Esophagus squamous epithelium (tissue), 5 donors: ENCODE results near the gene CATSPERB. TPM values are rescaled to one million over a fixed set of nuclear protein-coding genes. Genes with fewer than 3 reads are reported as not detected.
"Not testable (repeated sequence)": the region's sequence is repeated elsewhere in the genome, so short reads cannot be mapped to it uniquely, and the experiment has no call there.

ENCODE experiments used
- DNase-seq: peaks from one replicate; lab custom pipeline; 2025; lab: John Stamatoyannopoulos, UW
- H3K27ac ChIP-seq, 4 donors: fragments of 200-600 bp; sonication (generic); one replicate each; pipeline ENCODE4 v1.5.1; 2016 to 2019; ENCODE audit warnings: mild to moderate bottlenecking in 1 of 4
- H3K27me3 ChIP-seq, 4 donors: fragments of 200-600 bp; sonication (generic); 1 replicate in 3 of 4; 2 replicates in 1 of 4; pipeline versions ENCODE4 v1.5.1 to v1.6.0; 2017 to 2021; ENCODE audit warnings: antibody characterized with exemption in 1 of 4
- H3K36me3 ChIP-seq, 3 donors: fragments of 200-600 bp; sonication (generic); one replicate each; pipeline ENCODE4 v1.5.1; 2016 to 2019
- H3K4me1 ChIP-seq, 3 donors: fragments of 200-600 bp; sonication (generic); one replicate each; pipeline ENCODE4 v1.5.1; 2017 to 2019
- H3K4me3 ChIP-seq, 4 donors: fragments of 200-600 bp; sonication (generic); 1 replicate in 3 of 4; 2 replicates in 1 of 4; pipeline ENCODE4 v1.5.1; 2016 to 2019; ENCODE audit warnings: mild to moderate bottlenecking in 2 of 4, moderate library complexity in 1 of 4
- H3K9me3 ChIP-seq, 3 donors: fragments of 200-600 bp; sonication (generic); one replicate each; pipeline ENCODE4 v1.5.1; 2016 to 2019
- POLR2A ChIP-seq, 4 donors: fragments of 450-650 bp; IDR thresholded peaks; one replicate each; pipeline ENCODE4 v1.6.1; 2017; ENCODE audit warnings: antibody characterized with exemption in 4 of 4, mild to moderate bottlenecking in 4 of 4, moderate library complexity in 3 of 4
- WGBS, 2 donors: methylation state at CpG; one replicate each; pipeline ENCODE4 v1.1.5; 2018; 5-methylcytosine and 5-hydroxymethylcytosine counted together
- intact Hi-C: fragments of 100-400 bp; cut with DNase I; formaldehyde crosslinking; loops from one replicate; pipeline ENCODE4 v1.15.0; 2022
- total RNA-seq, 4 donors: library from RNA; depleted of rRNA; stranded (reverse); fragments of >200 nt; gene quantifications; one replicate each; pipeline ENCODE4 v1.1.0, GENCODE V29; 2016
- TF ChIP-seq, protein P1 (sequence below), 6 experiments: fragments of 450-650 bp in 4 of 6; fragments of 200-600 bp in 2 of 6; sonication (generic) in 2 of 6; IDR thresholded peaks; one replicate each; pipeline ENCODE4 v1.5.1; 2016 to 2019; ENCODE audit warnings: antibody characterized with exemption in 6 of 6, mild to moderate bottlenecking in 4 of 6, moderate library complexity in 4 of 6
- donor health status: DM: yes; HTN: yes; CAD: no.

Gene CATSPERB
- total RNA-seq, 4 donors from 2014 or later: 0.82 to 1.6 (median 0.99) TPM

DNA sequence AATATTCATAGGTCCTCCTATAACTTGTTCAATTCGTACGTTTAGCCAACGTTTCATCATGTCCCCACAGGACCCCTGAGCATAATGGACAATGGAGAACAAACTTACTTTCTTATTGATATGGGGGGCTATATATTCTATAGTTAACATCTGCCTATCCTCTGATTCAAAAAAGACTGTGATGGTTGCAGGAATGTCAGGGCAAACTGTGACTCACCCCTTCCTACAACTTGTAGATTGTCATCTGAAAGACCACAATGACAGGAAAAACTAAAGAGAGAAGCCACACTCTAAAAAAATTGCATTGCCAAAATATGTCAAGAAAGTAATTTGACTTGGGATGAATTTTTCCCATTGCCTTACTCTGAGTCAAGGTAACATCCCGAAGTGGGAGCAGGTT is 50.8 kb downstream of the CATSPERB start:
- whole genome bisulfite sequencing, 2 donors: 85 to 92% methylated on average over 4 of the region's 4 CpGs
- H3K4me1 ChIP-seq: no peaks in the 10 kb centered on the region
- no peak for DNase-seq
- no peaks in the 10 kb centered on the region for H3K27me3 ChIP-seq
- H3K27ac ChIP-seq: no peak overlapping the region
- intact Hi-C loops: no loop called here
- H3K36me3 ChIP-seq: no peaks in the 10 kb centered on the region
- TF ChIP-seq, protein P1, sequence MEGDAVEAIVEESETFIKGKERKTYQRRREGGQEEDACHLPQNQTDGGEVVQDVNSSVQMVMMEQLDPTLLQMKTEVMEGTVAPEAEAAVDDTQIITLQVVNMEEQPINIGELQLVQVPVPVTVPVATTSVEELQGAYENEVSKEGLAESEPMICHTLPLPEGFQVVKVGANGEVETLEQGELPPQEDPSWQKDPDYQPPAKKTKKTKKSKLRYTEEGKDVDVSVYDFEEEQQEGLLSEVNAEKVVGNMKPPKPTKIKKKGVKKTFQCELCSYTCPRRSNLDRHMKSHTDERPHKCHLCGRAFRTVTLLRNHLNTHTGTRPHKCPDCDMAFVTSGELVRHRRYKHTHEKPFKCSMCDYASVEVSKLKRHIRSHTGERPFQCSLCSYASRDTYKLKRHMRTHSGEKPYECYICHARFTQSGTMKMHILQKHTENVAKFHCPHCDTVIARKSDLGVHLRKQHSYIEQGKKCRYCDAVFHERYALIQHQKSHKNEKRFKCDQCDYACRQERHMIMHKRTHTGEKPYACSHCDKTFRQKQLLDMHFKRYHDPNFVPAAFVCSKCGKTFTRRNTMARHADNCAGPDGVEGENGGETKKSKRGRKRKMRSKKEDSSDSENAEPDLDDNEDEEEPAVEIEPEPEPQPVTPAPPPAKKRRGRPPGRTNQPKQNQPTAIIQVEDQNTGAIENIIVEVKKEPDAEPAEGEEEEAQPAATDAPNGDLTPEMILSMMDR (IDR thresholded peaks at IDR 0.05): no peak
- no peak for TF ChIP-seq POLR2A (IDR thresholded peaks at IDR 0.05)
- H3K9me3 ChIP-seq: no peaks in the 10 kb centered on the region
- H3K4me3 ChIP-seq: no peak overlapping the region

DNA sequence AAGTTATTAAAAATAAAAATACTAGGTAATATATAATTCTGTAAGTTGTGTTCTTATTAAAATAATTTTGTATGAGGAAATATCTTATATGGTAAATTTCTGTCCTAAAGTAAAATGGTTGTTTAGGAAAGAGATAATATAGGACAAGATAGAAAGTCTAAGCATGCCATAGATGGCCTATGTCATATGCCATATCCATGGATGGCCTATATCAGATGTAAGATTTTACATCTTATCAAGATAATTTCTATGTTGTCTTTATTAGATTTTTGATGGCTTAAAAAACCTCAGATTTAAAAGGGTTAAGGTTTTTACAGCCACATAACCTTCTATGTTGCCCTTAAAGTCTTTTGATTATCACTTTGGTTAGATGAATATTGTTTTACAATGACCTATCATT is 52.6 kb downstream of the CATSPERB start:
- TF ChIP-seq, protein P1 (IDR thresholded peaks at IDR 0.05): no peak
- TF ChIP-seq POLR2A (IDR thresholded peaks at IDR 0.05): no peak
- H3K4me3 ChIP-seq: no peak overlapping the region
- H3K36me3 ChIP-seq: no peaks in the 10 kb centered on the region
- no peak overlapping the region for H3K27ac ChIP-seq
- H3K9me3 ChIP-seq: no peaks in the 10 kb centered on the region
- no peaks in the 10 kb centered on the region for H3K27me3 ChIP-seq
- DNase-seq: no peak
- intact Hi-C loops: no loop called here
- no peaks in the 10 kb centered on the region for H3K4me1 ChIP-seq

- H3K9me3 ChIP-seq, H3K27ac ChIP-seq, DNase-seq, H3K27me3 ChIP-seq, H3K4me1 ChIP-seq, H3K36me3 ChIP-seq, intact Hi-C loops, H3K4me3 ChIP-seq: not testable (repeated sequence)
- WGBS, 2 donors: 88 to 96% methylated on average over 3 of the region's 3 CpGs
These were observed 54.2 kb downstream of the CATSPERB start for GRCh38 chr14:91677687-91678086.

GRCh38 chr14:91674911-91675310 is 57.0 kb downstream of the CATSPERB start:
- Histone ChIP-seq H3K4me3 (no peak overlapping the region), H3K9me3 (no peaks in the 10 kb centered on the region), H3K27ac (no peak overlapping the region), H3K36me3 (no peaks in the 10 kb centered on the region), H3K27me3 (no peaks in the 10 kb centered on the region), H3K4me1 (peaks cover 0 to under 1% (median 0%) of the 10 kb centered on the region in 3 donors)
- TF ChIP-seq, protein P1 (IDR thresholded peaks at IDR 0.05): no peak
- TF ChIP-seq POLR2A (IDR thresholded peaks at IDR 0.05): no peak
- WGBS, 2 donors: 44 to 74% methylated on average over 3 of the region's 3 CpGs
- DNase-seq: no peak
- intact Hi-C loops: no loop called here

DNA sequence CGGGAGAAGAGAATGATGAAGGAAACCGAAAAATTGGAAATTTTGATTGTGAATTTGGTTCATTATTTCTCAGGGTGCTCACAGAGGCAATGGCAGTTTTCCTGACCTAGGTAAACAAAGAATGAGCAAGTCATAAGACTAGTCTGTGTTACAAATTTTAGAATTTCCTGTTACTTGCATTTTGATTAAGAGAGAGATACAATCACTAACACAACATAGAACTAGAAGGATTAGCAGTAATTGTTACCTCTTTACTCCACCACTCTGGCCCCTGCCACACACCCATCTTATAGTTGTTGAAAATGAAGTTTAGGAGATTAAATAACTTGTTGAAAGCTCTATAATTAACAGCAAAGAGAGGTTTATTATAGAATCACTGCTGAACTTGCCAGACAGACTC is 62.0 kb downstream of the CATSPERB start:
- Histone ChIP-seq H3K4me3 (no peak overlapping the region), H3K4me1 (peaks cover 0 to 6% (median 0%) of the 10 kb centered on the region in 3 donors), H3K9me3 (no peaks in the 10 kb centered on the region), H3K36me3 (no peaks in the 10 kb centered on the region), H3K27me3 (no peaks in the 10 kb centered on the region), H3K27ac (no peak overlapping the region)
- TF ChIP-seq, protein P1 (IDR thresholded peaks at IDR 0.05): no peak
- no peak for TF ChIP-seq POLR2A (IDR thresholded peaks at IDR 0.05)
- no peak for DNase-seq
- intact Hi-C loops: no loop called here
- WGBS, 2 donors: 69 to 80% methylated on average over 2 of the region's 2 CpGs

DNA sequence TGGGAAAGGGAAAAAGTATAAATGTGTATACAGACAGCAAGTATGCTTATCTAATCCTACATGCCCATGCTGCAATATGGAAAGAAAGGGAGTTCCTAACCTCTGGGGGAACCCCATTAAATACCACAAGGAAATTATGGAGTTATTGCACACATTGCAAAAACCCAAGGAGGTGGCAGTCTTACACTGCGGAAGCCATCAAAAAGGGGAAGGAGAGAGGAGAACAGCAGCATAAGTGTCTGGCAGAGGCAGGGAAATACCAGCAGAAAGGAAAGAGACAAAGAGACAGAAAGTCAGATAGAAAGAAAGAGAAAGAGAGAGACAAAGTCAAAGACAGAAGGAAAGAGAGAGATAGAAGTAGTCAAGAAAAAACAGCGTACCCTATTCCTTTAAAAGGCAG is 64.8 kb downstream of the CATSPERB start:
- H3K4me3 ChIP-seq, intact Hi-C loops, H3K36me3 ChIP-seq, H3K27me3 ChIP-seq, H3K4me1 ChIP-seq, H3K9me3 ChIP-seq, H3K27ac ChIP-seq, DNase-seq: not testable (repeated sequence)
- WGBS, 2 donors: 81 to 88% methylated on average over 2 of the region's 2 CpGs
